Suprapubic skin (tissue), 3 donors: ENCODE results near the gene SH2D2A.

Experiments used
- EP300 ChIP-seq: sonication (generic); formaldehyde crosslinking; IDR thresholded peaks from one replicate; pipeline ENCODE4 v1.6.1; 2017; ENCODE audit warnings: antibody characterized with exemption
- POLR2A ChIP-seq, 2 donors: fragments of 450-650 bp; IDR thresholded peaks; one replicate each; pipeline ENCODE4 v1.6.1; 2017; ENCODE audit warnings: antibody characterized with exemption in 2 of 2, mild to moderate bottlenecking in 2 of 2, moderate library complexity in 2 of 2
- TF ChIP-seq, protein P1 (sequence below), 2 donors: fragments of 200-600 bp in 1 of 2; fragments of 450-650 bp in 1 of 2; sonication (generic) in 1 of 2; IDR thresholded peaks; one replicate each; pipeline ENCODE4 v1.5.1; 2016 to 2019; ENCODE audit warnings: antibody characterized with exemption in 2 of 2, mild to moderate bottlenecking in 1 of 2, moderate library complexity in 1 of 2

DNA sequence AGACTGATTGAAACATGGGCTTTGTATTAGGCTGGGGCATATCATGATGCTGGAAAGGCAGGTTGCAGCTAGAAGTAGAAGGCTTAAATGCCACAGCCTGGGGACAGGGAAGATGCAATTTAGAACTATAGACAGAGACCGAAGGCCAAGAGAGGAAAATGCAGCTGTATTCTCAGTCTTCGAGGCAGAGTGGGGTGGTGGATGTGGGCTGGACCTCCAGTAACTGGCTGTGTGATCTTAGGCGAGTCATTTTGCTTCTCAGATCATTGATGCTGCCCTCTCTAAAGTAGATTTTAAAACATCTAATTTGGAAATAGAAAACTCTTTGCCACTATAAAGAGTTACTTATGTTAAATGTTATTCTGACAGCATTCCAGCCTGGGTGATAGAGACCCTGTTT is 17.7 kb upstream of the SH2D2A start:
- TF ChIP-seq, protein P1, sequence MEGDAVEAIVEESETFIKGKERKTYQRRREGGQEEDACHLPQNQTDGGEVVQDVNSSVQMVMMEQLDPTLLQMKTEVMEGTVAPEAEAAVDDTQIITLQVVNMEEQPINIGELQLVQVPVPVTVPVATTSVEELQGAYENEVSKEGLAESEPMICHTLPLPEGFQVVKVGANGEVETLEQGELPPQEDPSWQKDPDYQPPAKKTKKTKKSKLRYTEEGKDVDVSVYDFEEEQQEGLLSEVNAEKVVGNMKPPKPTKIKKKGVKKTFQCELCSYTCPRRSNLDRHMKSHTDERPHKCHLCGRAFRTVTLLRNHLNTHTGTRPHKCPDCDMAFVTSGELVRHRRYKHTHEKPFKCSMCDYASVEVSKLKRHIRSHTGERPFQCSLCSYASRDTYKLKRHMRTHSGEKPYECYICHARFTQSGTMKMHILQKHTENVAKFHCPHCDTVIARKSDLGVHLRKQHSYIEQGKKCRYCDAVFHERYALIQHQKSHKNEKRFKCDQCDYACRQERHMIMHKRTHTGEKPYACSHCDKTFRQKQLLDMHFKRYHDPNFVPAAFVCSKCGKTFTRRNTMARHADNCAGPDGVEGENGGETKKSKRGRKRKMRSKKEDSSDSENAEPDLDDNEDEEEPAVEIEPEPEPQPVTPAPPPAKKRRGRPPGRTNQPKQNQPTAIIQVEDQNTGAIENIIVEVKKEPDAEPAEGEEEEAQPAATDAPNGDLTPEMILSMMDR (IDR thresholded peaks at IDR 0.05) = no peak
- TF ChIP-seq EP300 = no peak
- no peak for TF ChIP-seq POLR2A (IDR thresholded peaks at IDR 0.05)
